Right lobe of liver (tissue), 6 donors: ENCODE measurements around the gene CYP2J2. TPM values are rescaled to one million over a fixed set of nuclear protein-coding genes. Genes with fewer than 3 reads are reported as not detected.

Source experiments
- ATAC-seq, 4 donors: fragments of 200-7000 bp; cut with Tn5 transposase; one replicate each; pipeline ENCODE4 v1.9.1; 2020; ENCODE audit warnings: mild to moderate bottlenecking in 4 of 4, moderate library complexity in 4 of 4
- DNase-seq, 3 donors: peaks; one replicate each; pipeline ENCODE4 v3.0.0-alpha.2; 2020
- H3K27ac ChIP-seq, 3 donors: fragments of 200-600 bp; one replicate each; pipeline ENCODE4 v1.8.0; 2022
- H3K27me3 ChIP-seq, 2 donors: fragments of 200-600 bp; one replicate each; pipeline ENCODE4 v1.8.0; 2022
- H3K36me3 ChIP-seq, 4 donors: fragments of 200-600 bp; sonication (generic) in 1 of 4; one replicate each; pipeline versions ENCODE4 v1.5.1 to v1.8.0; 2017 to 2022; ENCODE audit warnings: control low read depth in 1 of 4
- H3K4me1 ChIP-seq, 4 donors: fragments of 200-600 bp; sonication (generic) in 1 of 4; one replicate each; pipeline versions ENCODE4 v1.5.1 to v1.8.0; 2017 to 2022; ENCODE audit warnings: control low read depth in 1 of 4
- H3K4me3 ChIP-seq, 3 donors: fragments of 200-600 bp; one replicate each; pipeline ENCODE4 v1.8.0; 2022
- H3K9me3 ChIP-seq, 4 donors: fragments of 200-600 bp; sonication (generic) in 1 of 4; one replicate each; pipeline versions ENCODE4 v1.5.1 to v1.8.0; 2017 to 2022; ENCODE audit warnings: control low read depth in 1 of 4
- CTCF ChIP-seq, 4 donors: fragments of 200-600 bp in 3 of 4; fragments of 450-650 bp in 1 of 4; IDR thresholded peaks; one replicate each; pipeline versions ENCODE4 v1.5.1 to v1.8.0; 2016 to 2022; ENCODE audit warnings: antibody characterized with exemption in 4 of 4, mild to moderate bottlenecking in 2 of 4
- POLR2A ChIP-seq: fragments of 450-650 bp; IDR thresholded peaks from one replicate; pipeline ENCODE4 v1.6.1; 2017; ENCODE audit warnings: antibody characterized with exemption, mild to moderate bottlenecking
- WGBS: methylation state at CpG from one replicate; pipeline ENCODE4 v1.1.6; 2018; ENCODE audit warnings: low coverage, low lambda C conversion rate; ENCODE audit not compliant: insufficient coverage; ENCODE audit errors: missing lambda C conversion rate; 5-methylcytosine and 5-hydroxymethylcytosine counted together
- intact Hi-C, 2 donors: fragments of 100-400 bp; cut with DNase I; formaldehyde crosslinking; loops; one replicate each; pipeline versions ENCODE4 v1.11.2 to v1.14.1; 2022
- total RNA-seq, 6 experiments: library from RNA; depleted of rRNA in 2 of 6; stranded (reverse); fragments of >200 nt in 2 of 6; fragmentation: NEBNext Ultra II Directional in 3 of 6; extraction: Animal tissue kit (Norgen Biotek cat#: 25700) in 3 of 6; gene quantifications; one replicate each; pipeline versions ENCODE4 v1.1.0 to v1.2.4, GENCODE V29; 2016 to 2023
- donor health status: DM: no; HTN: yes; CAD: no.
- donor health status: DM: no; HTN: no; CAD: no.
- donor health status: DM: no; HTN: no; CAD: no.
- donor health status: DM: no; HTN: yes; CAD: no.
- donor health status: DM: no; HTN: yes; CAD: no.

The CYP2J2 gene
- total RNA-seq, 6 experiments from 2014 or later, result 38.8 to 125 (median 76.5) TPM

- H3K4me1 ChIP-seq, result peaks cover 0 to 15% (median 4%) of the 10 kb centered on the region in 4 donors
- intact Hi-C loops, result loop anchor here in 1 of 2 donors (5.0 kb wide), 1 partner anchor 54 kb away; no protein-coding TSS in a partner anchor
- H3K27me3 ChIP-seq, result no peaks in the 10 kb centered on the region
- TF ChIP-seq CTCF (IDR thresholded peaks at IDR 0.05) (no peak), POLR2A (no peak)
- WGBS, result 73% methylated on average over 7 of the region's 7 CpGs
- no peak overlapping the region for H3K4me3 ChIP-seq
- H3K9me3 ChIP-seq, result no peaks in the 10 kb centered on the region
- no peak for DNase-seq
- peak overlapping the region in 1 of 3 donors; percentile 9 for H3K27ac ChIP-seq
- ATAC-seq, result peak; percentile 35 to 44 (median 40)
- no peaks in the 10 kb centered on the region for H3K36me3 ChIP-seq
These were observed 33.4 kb downstream of the CYP2J2 start for GRCh38 chr1:59892841-59893811.

GRCh38 chr1:59885160-59885832, 41.3 kb downstream of the CYP2J2 start:
- TF ChIP-seq POLR2A (no peak), CTCF (IDR thresholded peaks at IDR 0.05) (no peak)
- ATAC-seq (peak in 1 of 4 donors; percentile 20), DNase-seq (no peak)
- intact Hi-C loops, result no loop called here
- no peaks in the 10 kb centered on the region for H3K9me3 ChIP-seq
- H3K4me1 ChIP-seq, result peaks cover 0 to 8% (median under 1%) of the 10 kb centered on the region in 4 donors
- WGBS, result 63% methylated on average over 2 of the region's 3 CpGs
- no peak overlapping the region for H3K4me3 ChIP-seq
- H3K27me3 ChIP-seq, result no peaks in the 10 kb centered on the region
- no peak overlapping the region for H3K27ac ChIP-seq
- no peaks in the 10 kb centered on the region for H3K36me3 ChIP-seq

- WGBS, result 43% methylated on average over 1 of the region's 2 CpGs
- ATAC-seq (peak; percentile 58 to 72 (median 65)), DNase-seq (peak; percentile 57 to 78 (median 67))
- H3K27ac ChIP-seq, result peak overlapping the region in 2 of 3 donors; percentile 21 to 30
- H3K9me3 ChIP-seq, result no peaks in the 10 kb centered on the region
- no peak overlapping the region for H3K4me3 ChIP-seq
- H3K27me3 ChIP-seq, result no peaks in the 10 kb centered on the region
- no peak for TF ChIP-seq POLR2A
- H3K4me1 ChIP-seq, result peaks cover 0 to 15% (median 4%) of the 10 kb centered on the region in 4 donors
- intact Hi-C loops, result no loop called here
- no peaks in the 10 kb centered on the region for H3K36me3 ChIP-seq
These were observed 45.8 kb downstream of the CYP2J2 start for GRCh38 chr1:59880735-59881134.

- H3K4me1 ChIP-seq, result peaks cover 0 to 15% (median 4%) of the 10 kb centered on the region in 4 donors
- intact Hi-C loops, result no loop called here
- no peaks in the 10 kb centered on the region for H3K9me3 ChIP-seq
- DNase-seq (no peak), ATAC-seq (peak; percentile 35 to 54 (median 40))
- H3K27ac ChIP-seq, result peak overlapping the region in 2 of 3 donors; percentile 21 to 30
- no peaks in the 10 kb centered on the region for H3K27me3 ChIP-seq
- no peaks in the 10 kb centered on the region for H3K36me3 ChIP-seq
- H3K4me3 ChIP-seq, result no peak overlapping the region
- WGBS, result 12% methylated on average over 3 of the region's 3 CpGs
- TF ChIP-seq CTCF (IDR thresholded peaks at IDR 0.05), result no peak
- no peak for TF ChIP-seq POLR2A
These were observed 46.5 kb downstream of the CYP2J2 start for GRCh38 chr1:59879996-59880505.
